ENCODE results near the gene BPTF.
"Not testable (repeated sequence)": the region's sequence is repeated elsewhere in the genome, so short reads cannot be mapped to it uniquely, and the experiment has no call there.

The BPTF gene

DNA sequence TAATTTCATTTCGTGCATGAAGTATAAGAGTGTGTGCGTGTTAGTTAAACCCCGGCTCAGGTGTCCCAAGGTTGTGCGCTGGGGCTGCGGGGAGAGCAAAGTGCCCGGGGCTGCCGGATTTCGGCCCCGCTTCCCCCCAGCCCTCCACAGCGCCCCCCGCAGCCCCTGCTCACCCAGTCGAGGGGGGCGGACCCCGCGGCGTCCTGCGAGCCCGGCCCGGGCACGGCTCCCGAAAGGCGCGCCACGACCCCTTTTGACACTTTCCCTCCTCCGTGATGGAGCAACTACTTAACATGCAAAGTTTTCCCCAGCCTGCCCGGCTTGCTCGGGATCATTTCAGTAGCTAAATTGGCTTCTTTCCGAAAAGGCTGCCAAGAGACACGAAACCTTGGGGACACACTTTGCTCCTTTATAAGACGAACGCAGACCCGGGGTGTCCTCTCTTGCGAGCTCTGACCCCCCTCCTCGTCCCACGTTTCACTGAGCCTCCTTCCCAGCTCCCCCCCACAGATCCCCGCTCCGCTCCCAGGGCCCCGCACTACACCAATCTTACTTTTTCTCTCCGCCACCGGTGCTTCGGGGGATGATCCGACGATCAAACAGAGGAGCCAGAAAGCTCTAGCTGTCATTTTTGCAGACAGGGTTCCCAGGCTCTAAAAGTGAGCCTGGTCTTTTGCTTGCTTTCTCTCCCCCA, 170.4 kb downstream of the BPTF start:
- Histone ChIP-seq H3K9me3 (replicated peaks in 1 of 2; ENCODE audit: control insufficient read depth in 2 of 2, insufficient read depth in 1 of 2, low read depth in 1 of 2, low read length in 2 of 2) (no peaks in the 10 kb centered on the region), H2AFZ (ENCODE audit: low read length) (peak overlapping the region; percentile 98), H2BK15ac (ENCODE audit: low read length) (no peak overlapping the region), H3K23ac (ENCODE audit: low read depth, low read length, poor library complexity) (no peak overlapping the region), H3K14ac (ENCODE audit: low read length) (no peak overlapping the region), H4K91ac (ENCODE audit: low read depth, low read length, poor library complexity) (no peak overlapping the region), H4K8ac (ENCODE audit: low read depth, low read length) (no peak overlapping the region), H2BK12ac (ENCODE audit: low read length) (no peak overlapping the region), H3K9ac (ENCODE audit: low read depth, low read length, poor library complexity) (peak overlapping the region; percentile 33), H3K79me1 (ENCODE audit: low read depth, low read length) (peaks cover 3% of the 10 kb centered on the region), H2AK5ac (ENCODE audit: low read depth, low read length) (no peak overlapping the region), H3K4ac (ENCODE audit: low read length) (no peak overlapping the region), H3K27ac (replicated peaks; ENCODE audit: low read length) (no peak overlapping the region), H3K27me3 (ENCODE audit: control insufficient read depth in 3 of 3, insufficient read depth in 3 of 3, low read depth in 1 of 3, low read length in 3 of 3) (peaks cover 0 to 14% (median 6%) of the 10 kb centered on the region in 3 experiments), H3K4me3 (ENCODE audit: low read length in 2 of 2) (peak overlapping the region; percentile 77 to 97), H3K4me1 (ENCODE audit: control insufficient read depth in 2 of 2, insufficient read depth in 1 of 2, low read depth in 1 of 2, low read length in 2 of 2) (peaks cover 7 to 16% of the 10 kb centered on the region in 2 donors), H3K4me2 (ENCODE audit: insufficient read depth, low read length, poor library complexity, severe bottlenecking) (peak overlapping the region; percentile 92), H3K36me3 (replicated peaks in 1 of 2; ENCODE audit: control insufficient read depth in 2 of 2, insufficient read depth in 2 of 2, low read length in 2 of 2) (peaks cover 0 to 14% of the 10 kb centered on the region in 2 donors), H2BK5ac (ENCODE audit: low read length) (no peak overlapping the region), H3K18ac (ENCODE audit: low read length) (peak overlapping the region; percentile 28), H2BK120ac (ENCODE audit: low read depth, low read length) (no peak overlapping the region)
- DNase-seq (ENCODE audit: low spot score) = peak; percentile 23
- no CpG with 5 or more reads among the region's 43 CpGs for WGBS, 2 donors (ENCODE audit: extremely low coverage in 2 of 2, insufficient read length in 2 of 2, insufficient replicate concordance in 1 of 2)

DNA sequence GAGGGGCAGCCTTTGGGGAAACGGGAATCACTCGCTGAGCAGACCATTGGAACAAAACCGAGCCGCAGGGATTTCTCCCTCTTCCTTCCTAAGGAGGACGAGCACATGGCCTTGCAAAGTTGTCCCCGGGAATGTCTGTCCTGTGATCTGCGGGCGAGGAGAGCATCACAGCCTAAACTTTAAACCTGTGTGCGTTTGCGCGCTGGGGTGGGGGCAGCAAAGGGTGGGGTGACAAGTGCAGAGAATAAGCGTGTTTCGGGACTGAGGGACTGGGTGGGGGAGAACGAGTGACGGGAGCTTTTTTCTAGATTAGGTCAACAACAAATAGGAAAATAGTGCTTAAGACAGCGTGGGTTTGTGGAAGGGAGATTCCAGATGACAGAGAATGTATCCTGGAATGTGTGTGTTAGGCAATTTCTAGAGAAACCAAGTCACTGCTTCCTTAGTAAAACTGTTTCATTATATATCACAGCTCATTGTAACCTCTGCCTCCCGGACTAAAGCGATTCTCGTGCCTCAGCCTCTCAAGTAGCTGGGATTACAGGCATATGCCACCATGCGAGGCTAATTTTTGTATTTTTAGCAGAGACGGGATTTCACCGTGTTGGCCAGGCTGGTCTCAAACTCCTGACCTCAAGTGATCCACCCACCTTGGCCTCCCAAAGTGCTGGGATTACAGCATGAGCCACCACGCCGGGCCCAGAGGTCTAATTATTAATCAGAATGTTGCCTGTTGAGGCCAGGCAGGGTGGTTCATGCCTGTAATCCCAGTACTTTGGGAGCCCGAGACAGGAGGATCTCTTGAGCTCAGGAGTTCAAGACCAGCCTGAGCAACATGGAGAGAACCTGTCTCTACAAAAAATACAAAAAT, 171.2 kb downstream of the BPTF start, which contains the start of gene C17orf58:
C17orf58 (minus strand) TSS at position 169 of the 871 bp plus-strand sequence. CDS start 271 bp downstream, outside the sequence.
- not testable (repeated sequence) for H3K27ac ChIP-seq (replicated peaks; ENCODE audit: low read length)
- WGBS, 2 donors (ENCODE audit: extremely low coverage in 2 of 2, insufficient read length in 2 of 2, insufficient replicate concordance in 1 of 2) = no CpG with 5 or more reads among the region's 25 CpGs

DNA sequence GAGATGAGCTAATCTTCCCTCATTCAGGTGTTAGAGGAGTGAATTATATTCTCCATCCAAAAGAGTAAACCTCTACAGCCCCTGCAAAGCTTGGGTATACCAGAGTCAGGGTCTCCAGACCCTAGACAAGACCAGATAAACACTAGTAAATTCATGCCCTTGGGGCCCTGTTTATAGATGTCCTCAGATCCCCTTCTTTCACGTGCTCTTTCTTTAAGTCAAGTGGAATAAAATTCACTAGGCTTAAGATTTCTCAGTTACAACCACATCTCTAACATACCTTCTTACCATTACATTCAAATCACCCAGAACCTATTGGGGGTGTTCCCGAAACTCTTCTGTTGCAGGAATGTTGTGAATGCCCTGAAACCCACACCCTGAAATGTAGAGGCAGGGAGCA, 173.2 kb downstream of the BPTF start:
- peaks cover 0 to 14% (median 6%) of the 10 kb centered on the region in 3 experiments for H3K27me3 ChIP-seq (ENCODE audit: control insufficient read depth in 3 of 3, insufficient read depth in 3 of 3, low read depth in 1 of 3, low read length in 3 of 3)

More for the DNA sequence above, 171.2 kb downstream of the BPTF start, which contains the start of gene C17orf58:
- H2BK12ac ChIP-seq (ENCODE audit: low read length); H3K9me3 ChIP-seq (replicated peaks in 1 of 2; ENCODE audit: control insufficient read depth in 2 of 2, insufficient read depth in 1 of 2, low read depth in 1 of 2, low read length in 2 of 2); H2BK120ac ChIP-seq (ENCODE audit: low read depth, low read length); H4K8ac ChIP-seq (ENCODE audit: low read depth, low read length); DNase-seq (ENCODE audit: low spot score); H3K14ac ChIP-seq (ENCODE audit: low read length); H4K91ac ChIP-seq (ENCODE audit: low read depth, low read length, poor library complexity); H3K79me1 ChIP-seq (ENCODE audit: low read depth, low read length); H2AK5ac ChIP-seq (ENCODE audit: low read depth, low read length); H2BK5ac ChIP-seq (ENCODE audit: low read length); H2BK15ac ChIP-seq (ENCODE audit: low read length); H3K23ac ChIP-seq (ENCODE audit: low read depth, low read length, poor library complexity); H3K4ac ChIP-seq (ENCODE audit: low read length); H3K36me3 ChIP-seq (replicated peaks in 1 of 2; ENCODE audit: control insufficient read depth in 2 of 2, insufficient read depth in 2 of 2, low read length in 2 of 2): not testable (repeated sequence)
- Histone ChIP-seq H3K27me3 (ENCODE audit: control insufficient read depth in 3 of 3, insufficient read depth in 3 of 3, low read depth in 1 of 3, low read length in 3 of 3) (peaks cover 0 to 14% (median 6%) of the 10 kb centered on the region in 3 experiments), H3K18ac (ENCODE audit: low read length) (peak within 1 kb of the TSS; percentile 28), H2AFZ (ENCODE audit: low read length) (peak within 1 kb of the TSS; percentile 98), H3K4me1 (ENCODE audit: control insufficient read depth in 2 of 2, insufficient read depth in 1 of 2, low read depth in 1 of 2, low read length in 2 of 2) (peaks cover 7 to 16% of the 10 kb centered on the region in 2 donors), H3K4me3 (ENCODE audit: low read length in 2 of 2) (peak within 1 kb of the TSS; percentile 77 to 97), H3K9ac (ENCODE audit: low read depth, low read length, poor library complexity) (peak within 1 kb of the TSS; percentile 33), H3K4me2 (ENCODE audit: insufficient read depth, low read length, poor library complexity, severe bottlenecking) (peak within 1 kb of the TSS; percentile 92)

More for the DNA sequence above, 173.2 kb downstream of the BPTF start:
- no peak overlapping the region for H3K14ac ChIP-seq (ENCODE audit: low read length)
- DNase-seq (ENCODE audit: low spot score) = no peak
- no peak overlapping the region for H4K8ac ChIP-seq (ENCODE audit: low read depth, low read length)
- H3K4me3 ChIP-seq (ENCODE audit: low read length in 2 of 2) = no peak overlapping the region
- no peak overlapping the region for H4K91ac ChIP-seq (ENCODE audit: low read depth, low read length, poor library complexity)
- no peak overlapping the region for H3K9ac ChIP-seq (ENCODE audit: low read depth, low read length, poor library complexity)
- no peak overlapping the region for H3K18ac ChIP-seq (ENCODE audit: low read length)
- no peaks in the 10 kb centered on the region for H3K9me3 ChIP-seq (replicated peaks in 1 of 2; ENCODE audit: control insufficient read depth in 2 of 2, insufficient read depth in 1 of 2, low read depth in 1 of 2, low read length in 2 of 2)
- no peak overlapping the region for H3K4ac ChIP-seq (ENCODE audit: low read length)
- H3K79me1 ChIP-seq (ENCODE audit: low read depth, low read length) = peaks cover 3% of the 10 kb centered on the region
- H3K36me3 ChIP-seq (replicated peaks in 1 of 2; ENCODE audit: control insufficient read depth in 2 of 2, insufficient read depth in 2 of 2, low read length in 2 of 2) = no peaks in the 10 kb centered on the region
- H2BK120ac ChIP-seq (ENCODE audit: low read depth, low read length) = no peak overlapping the region
- H2BK5ac ChIP-seq (ENCODE audit: low read length) = no peak overlapping the region
- no peak overlapping the region for H3K27ac ChIP-seq (replicated peaks; ENCODE audit: low read length)
- no peak overlapping the region for H2AK5ac ChIP-seq (ENCODE audit: low read depth, low read length)
- no CpG with 5 or more reads among the region's 2 CpGs for WGBS, 2 donors (ENCODE audit: extremely low coverage in 2 of 2, insufficient read length in 2 of 2, insufficient replicate concordance in 1 of 2)
- H2BK12ac ChIP-seq (ENCODE audit: low read length) = no peak overlapping the region
- H3K23ac ChIP-seq (ENCODE audit: low read depth, low read length, poor library complexity) = no peak overlapping the region
- H3K4me2 ChIP-seq (ENCODE audit: insufficient read depth, low read length, poor library complexity, severe bottlenecking) = no peak overlapping the region
- H2BK15ac ChIP-seq (ENCODE audit: low read length) = no peak overlapping the region
- no peak overlapping the region for H2AFZ ChIP-seq (ENCODE audit: low read length)
- H3K4me1 ChIP-seq (ENCODE audit: control insufficient read depth in 2 of 2, insufficient read depth in 1 of 2, low read depth in 1 of 2, low read length in 2 of 2) = peaks cover 7 to 16% of the 10 kb centered on the region in 2 donors

All from neuronal stem cell (in vitro differentiated cells).